ENCODE results near the gene AMIGO1.

DNA sequence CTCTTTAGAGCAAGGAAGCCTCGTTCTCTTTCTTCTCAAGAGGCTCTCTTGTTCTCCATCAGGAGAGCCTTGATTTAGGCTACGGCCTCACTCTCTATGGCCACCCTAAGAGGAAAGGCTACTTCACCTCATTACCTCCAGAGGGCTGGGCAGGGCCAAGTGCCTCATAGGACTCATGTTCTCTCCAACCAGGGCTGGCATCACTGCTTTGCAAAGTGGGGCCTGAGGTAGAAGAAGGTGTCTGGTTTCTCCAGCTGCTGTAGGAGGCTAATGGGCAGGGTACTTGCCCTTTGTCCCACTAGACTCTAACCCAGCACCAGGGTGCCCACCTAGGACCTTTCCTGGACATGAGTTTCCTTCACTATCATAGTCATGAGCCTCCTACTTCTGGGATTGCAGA, 27.9 kb downstream of the AMIGO1 start:
- TF ChIP-seq CTCF (IDR thresholded peaks at IDR 0.05; ENCODE audit: insufficient read depth, low read length, poor library complexity, severe bottlenecking) (no peak), EZH2phosphoT487 (conservative IDR thresholded peaks at IDR 0.05; ENCODE audit: low read length) (no peak)
